ENCODE results near the gene IFT81. TPM values are rescaled to one million over a fixed set of nuclear protein-coding genes. Genes with fewer than 3 reads are reported as not detected.

The IFT81 gene
- total RNA-seq, 6 donors from 2014 or later = 7.7 to 39.1 (median 10.8) TPM

GRCh38 chr12:110176745-110177144, 52.6 kb downstream of the IFT81 start:
- Histone ChIP-seq H3K4me1 (no peaks in the 10 kb centered on the region), H3K27me3 (no peaks in the 10 kb centered on the region), H3K4me3 (no peak overlapping the region), H3K27ac (no peak overlapping the region), H3K9me3 (no peaks in the 10 kb centered on the region), H3K36me3 (no peaks in the 10 kb centered on the region)
- ATAC-seq (ENCODE audit: low FRiP score in 2 of 2) (no peak), DNase-seq (no peak)
- WGBS, 2 donors = 94 to 100% methylated on average over 1 of the region's 1 CpG
- no peak for TF ChIP-seq POLR2AphosphoS5 (IDR thresholded peaks at IDR 0.05)
- no peak for TF ChIP-seq EP300 (IDR thresholded peaks at IDR 0.05)
- TF ChIP-seq POLR2A (IDR thresholded peaks at IDR 0.05) = no peak
- TF ChIP-seq CTCF (IDR thresholded peaks at IDR 0.05) = no peak

DNA sequence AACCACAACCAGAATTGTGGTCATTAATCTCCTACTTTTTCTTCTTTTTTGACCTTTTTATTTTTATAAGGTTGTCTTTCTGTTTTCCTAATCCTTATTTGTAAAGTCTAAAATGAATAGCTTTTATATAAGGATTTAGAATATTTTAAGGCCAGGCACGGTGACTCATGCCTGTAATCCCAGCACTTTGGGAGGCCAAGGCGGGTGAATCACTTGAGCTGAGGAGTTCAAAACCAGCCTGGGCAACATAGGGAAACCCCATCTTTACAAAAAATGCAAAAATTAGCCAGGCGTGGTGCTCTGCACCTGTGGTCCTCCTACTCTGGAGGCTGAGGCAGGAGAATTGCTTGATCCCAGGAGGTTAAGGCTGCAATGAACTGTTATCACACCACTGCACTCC, 55.1 kb downstream of the IFT81 start:
- no peak overlapping the region for H3K4me3 ChIP-seq
- no peaks in the 10 kb centered on the region for H3K9me3 ChIP-seq
- H3K27ac ChIP-seq = no peak overlapping the region
- H3K27me3 ChIP-seq = no peaks in the 10 kb centered on the region
- no peaks in the 10 kb centered on the region for H3K4me1 ChIP-seq
- TF ChIP-seq POLR2A (IDR thresholded peaks at IDR 0.05) = no peak
- TF ChIP-seq EP300 (IDR thresholded peaks at IDR 0.05) = no peak
- no peak for TF ChIP-seq POLR2AphosphoS5 (IDR thresholded peaks at IDR 0.05)
- TF ChIP-seq CTCF (IDR thresholded peaks at IDR 0.05) = no peak
- peaks cover 0 to 6% (median 2%) of the 10 kb centered on the region in 4 donors for H3K36me3 ChIP-seq
- 93 to 96% methylated on average over 3 of the region's 3 CpGs for WGBS, 2 donors
- no peak for ATAC-seq (ENCODE audit: low FRiP score in 2 of 2)
- DNase-seq = no peak

DNA sequence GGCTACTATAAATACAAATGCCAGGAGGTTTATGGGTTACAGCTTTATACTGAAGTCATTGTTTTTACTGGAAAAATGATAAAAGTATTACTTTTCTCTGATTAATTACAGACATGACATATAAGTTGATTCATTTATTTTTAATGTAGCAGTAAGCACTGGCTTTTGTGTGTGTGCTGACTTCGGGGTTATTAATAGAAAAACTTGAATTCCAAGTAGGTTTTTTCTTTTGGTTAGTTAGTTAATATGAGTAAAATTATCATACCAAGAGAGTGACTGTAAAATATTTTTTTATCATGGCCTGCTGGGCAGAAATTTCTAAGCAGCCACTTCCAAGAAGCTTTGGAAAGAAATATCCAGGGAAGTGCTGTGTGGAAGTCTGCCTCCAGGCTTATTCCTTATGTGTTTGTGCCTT, 56.4 kb downstream of the IFT81 start:
- H3K4me1 ChIP-seq = no peaks in the 10 kb centered on the region
- ATAC-seq (ENCODE audit: low FRiP score in 2 of 2) (no peak), DNase-seq (no peak)
- H3K36me3 ChIP-seq = peaks cover 0 to 6% (median 2%) of the 10 kb centered on the region in 4 donors
- no peak overlapping the region for H3K27ac ChIP-seq
- WGBS, 2 donors = 81 to 85% methylated on average over 1 of the region's 1 CpG
- TF ChIP-seq EP300 (IDR thresholded peaks at IDR 0.05) = no peak
- TF ChIP-seq POLR2AphosphoS5 (IDR thresholded peaks at IDR 0.05) = no peak
- no peak for TF ChIP-seq CTCF (IDR thresholded peaks at IDR 0.05)
- no peak for TF ChIP-seq POLR2A (IDR thresholded peaks at IDR 0.05)
- H3K9me3 ChIP-seq = no peaks in the 10 kb centered on the region
- no peak overlapping the region for H3K4me3 ChIP-seq
- H3K27me3 ChIP-seq = no peaks in the 10 kb centered on the region

- Histone ChIP-seq H3K36me3 (peaks cover 0 to 6% (median 2%) of the 10 kb centered on the region in 4 donors), H3K4me3 (no peak overlapping the region), H3K27me3 (no peaks in the 10 kb centered on the region), H3K4me1 (no peaks in the 10 kb centered on the region), H3K9me3 (peaks cover 0 to 8% (median 5%) of the 10 kb centered on the region in 4 donors), H3K27ac (no peak overlapping the region)
- WGBS, 2 donors = 96% methylated on average over 1 of the region's 1 CpG
- TF ChIP-seq POLR2A (IDR thresholded peaks at IDR 0.05) = no peak
- TF ChIP-seq POLR2AphosphoS5 (IDR thresholded peaks at IDR 0.05) = no peak
- no peak for DNase-seq
- no peak for ATAC-seq (ENCODE audit: low FRiP score in 2 of 2)
Observed at GRCh38 chr12:110182281-110182680, 58.1 kb downstream of the IFT81 start.

- ATAC-seq (ENCODE audit: low FRiP score in 2 of 2) (no peak), DNase-seq (no peak)
- Histone ChIP-seq H3K9me3 (peaks cover 0 to 8% (median 5%) of the 10 kb centered on the region in 4 donors), H3K36me3 (peaks cover 0 to 6% (median 2%) of the 10 kb centered on the region in 4 donors), H3K4me1 (no peaks in the 10 kb centered on the region), H3K27me3 (no peaks in the 10 kb centered on the region), H3K4me3 (no peak overlapping the region), H3K27ac (no peak overlapping the region)
- TF ChIP-seq CTCF (IDR thresholded peaks at IDR 0.05) = no peak
- TF ChIP-seq POLR2A (IDR thresholded peaks at IDR 0.05) = no peak
- no peak for TF ChIP-seq EP300 (IDR thresholded peaks at IDR 0.05)
- 92 to 100% methylated on average over 3 of the region's 3 CpGs for WGBS, 2 donors
Observed at GRCh38 chr12:110183386-110183785, 59.2 kb downstream of the IFT81 start.
